Activated gamma-delta T cell treated with anti-CD3 and anti-CD28 coated beads, Interleukin-2, amount 50 U/mL, for 16 hours (primary cell): Measurements from ENCODE around the gene MRPL40.
A peak's percentile ranks its signal among the peaks of the same experiment; 100 is the strongest.
"Not testable (repeated sequence)": the region's sequence is repeated elsewhere in the genome, so short reads cannot be mapped to it uniquely, and the experiment has no call there.

Source experiments
- DNase-seq: peaks from one replicate; pipeline ENCODE4 v3.0.0-alpha.2; 2020; ENCODE audit warnings: low read depth

The MRPL40 gene

DNA sequence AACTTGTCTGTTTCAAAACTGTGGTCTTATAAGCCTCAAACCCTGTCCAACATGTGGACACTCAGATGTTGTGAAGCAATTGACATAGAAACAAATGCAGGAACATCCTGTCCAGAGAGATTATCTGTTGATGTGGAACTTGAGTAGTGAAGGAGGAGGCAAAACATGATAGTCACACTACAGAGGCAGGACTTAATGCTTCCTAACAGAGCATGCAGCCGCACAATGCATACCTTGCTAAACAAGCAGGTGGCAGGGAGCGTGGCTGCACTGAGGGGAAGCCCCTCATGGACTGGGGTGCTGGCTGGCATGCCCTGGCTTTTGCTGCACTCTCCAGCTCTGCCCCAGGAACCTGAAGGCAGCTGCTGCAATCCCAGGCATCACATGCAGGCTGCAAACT, 9.8 kb downstream of the MRPL40 start:
- no peak for DNase-seq

- no peak for DNase-seq
Observed at GRCh38 chr22:19443544-19444211, 11.3 kb downstream of the MRPL40 start.

GRCh38 chr22:19445279-19445982, 13.1 kb downstream of the MRPL40 start:
- not testable (repeated sequence) for DNase-seq

GRCh38 chr22:19446603-19447329, 14.4 kb downstream of the MRPL40 start:
- no peak for DNase-seq

DNA sequence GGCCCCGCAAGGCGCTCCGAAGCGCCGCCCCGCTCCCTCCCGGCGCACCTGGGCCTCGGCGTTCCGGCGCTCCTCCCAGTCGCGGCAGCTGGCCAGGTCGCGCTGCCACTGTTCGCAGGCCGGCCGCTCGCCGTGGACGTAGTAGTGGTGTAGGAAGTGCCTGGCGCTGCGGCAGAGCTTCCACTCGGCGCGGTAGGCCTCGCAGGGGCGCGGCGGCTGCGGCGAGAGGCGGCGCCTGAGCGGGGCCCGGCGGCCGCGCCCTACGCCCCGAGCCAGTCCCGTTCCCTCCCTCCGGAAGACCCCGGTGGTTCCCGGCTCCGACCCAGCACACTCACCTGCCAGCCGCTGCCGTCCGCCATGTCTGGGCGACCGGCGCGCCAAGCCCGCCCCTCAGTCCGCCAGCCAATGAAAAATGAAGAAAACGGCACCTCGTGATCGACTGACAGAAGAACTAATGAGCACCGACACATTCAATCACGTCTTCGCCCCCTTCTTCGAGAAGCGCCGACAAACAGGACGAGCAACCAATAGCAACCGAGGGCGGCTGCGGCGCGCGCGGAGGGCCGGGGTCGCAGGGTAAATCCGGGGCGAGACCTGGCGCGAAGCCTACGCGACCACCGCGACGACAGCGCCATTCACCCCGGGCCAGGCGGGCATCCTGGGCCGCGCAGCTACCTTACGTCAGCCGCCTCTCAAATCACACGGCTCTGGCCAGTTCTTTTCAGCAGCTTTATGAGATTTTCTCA, 15.2 kb downstream of the MRPL40 start, which contains the start of gene C22orf39:
Gene C22orf39 (minus strand): TSS at position 382 of the 746 bp plus-strand sequence. CDS start 23 bp downstream, at position 359.
- peak; percentile 81 for DNase-seq

- no peak for DNase-seq
Observed at GRCh38 chr22:19448076-19448607, 15.8 kb downstream of the MRPL40 start.

GRCh38 chr22:19448739-19449421, 16.5 kb downstream of the MRPL40 start:
- DNase-seq, result no peak

- DNase-seq, result no peak
Observed at GRCh38 chr22:19449422-19449767, 17.1 kb downstream of the MRPL40 start.

GRCh38 chr22:19450363-19451175, 18.2 kb downstream of the MRPL40 start:
- DNase-seq, result no peak

- no peak for DNase-seq
Observed at GRCh38 chr22:19451570-19451969, 19.2 kb downstream of the MRPL40 start.

GRCh38 chr22:19453718-19454117, 21.4 kb downstream of the MRPL40 start:
- no peak for DNase-seq

- no peak for DNase-seq
Observed at GRCh38 chr22:19454156-19454555, 21.8 kb downstream of the MRPL40 start.

DNA sequence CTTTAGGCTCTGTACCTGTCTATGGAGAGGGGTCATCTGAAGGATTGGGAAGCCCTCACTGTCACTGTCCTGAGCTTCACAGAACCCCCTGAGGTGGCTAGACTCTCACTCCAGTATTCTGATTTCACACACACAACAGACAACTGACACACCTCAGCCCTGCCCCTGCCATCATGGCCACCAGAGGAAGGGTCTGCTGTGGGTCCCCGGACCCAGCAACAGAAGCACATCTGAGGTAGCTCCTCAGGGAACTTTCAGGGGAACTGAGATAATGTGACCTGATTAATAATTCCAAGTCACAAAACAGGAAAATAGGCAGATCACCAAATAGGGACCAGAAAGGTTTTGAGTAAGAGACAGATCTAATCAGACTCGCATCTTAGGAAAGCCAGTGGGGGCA, 22.7 kb downstream of the MRPL40 start:
- DNase-seq, result no peak

GRCh38 chr22:19455585-19456370, 23.4 kb downstream of the MRPL40 start:
- no peak for DNase-seq

GRCh38 chr22:19456541-19456940, 24.2 kb downstream of the MRPL40 start:
- DNase-seq, result no peak

DNA sequence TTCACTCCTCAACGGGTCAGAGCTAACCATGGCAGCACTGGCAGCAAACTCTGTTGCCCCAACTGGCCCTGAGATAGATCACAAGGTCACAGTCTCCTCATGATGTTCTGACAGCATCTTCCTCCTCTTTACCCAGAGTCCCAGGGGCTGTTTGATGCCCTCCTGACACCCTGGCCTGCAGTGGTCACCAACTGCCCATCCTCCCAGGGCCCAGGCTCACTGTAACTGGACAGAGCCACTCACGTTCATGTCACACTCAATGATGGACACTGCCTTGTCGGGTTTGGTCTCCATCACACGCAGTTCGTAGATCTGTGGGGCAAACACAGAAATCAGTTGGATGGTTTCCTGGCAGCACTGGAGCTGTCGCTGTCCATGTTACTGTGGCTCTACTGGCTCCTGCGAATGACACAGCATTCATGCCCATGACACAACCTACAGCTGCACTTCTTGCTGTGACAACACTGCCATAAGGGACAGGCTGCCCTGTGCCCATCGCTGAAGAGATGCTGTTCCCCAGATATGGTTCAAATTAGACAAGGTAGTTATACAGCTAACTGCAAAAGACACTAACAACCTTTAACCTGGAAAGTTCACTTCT, 25.6 kb downstream of the MRPL40 start:
- DNase-seq, result no peak

- DNase-seq, result no peak
Observed at GRCh38 chr22:19460036-19460435, 27.7 kb downstream of the MRPL40 start.

DNA sequence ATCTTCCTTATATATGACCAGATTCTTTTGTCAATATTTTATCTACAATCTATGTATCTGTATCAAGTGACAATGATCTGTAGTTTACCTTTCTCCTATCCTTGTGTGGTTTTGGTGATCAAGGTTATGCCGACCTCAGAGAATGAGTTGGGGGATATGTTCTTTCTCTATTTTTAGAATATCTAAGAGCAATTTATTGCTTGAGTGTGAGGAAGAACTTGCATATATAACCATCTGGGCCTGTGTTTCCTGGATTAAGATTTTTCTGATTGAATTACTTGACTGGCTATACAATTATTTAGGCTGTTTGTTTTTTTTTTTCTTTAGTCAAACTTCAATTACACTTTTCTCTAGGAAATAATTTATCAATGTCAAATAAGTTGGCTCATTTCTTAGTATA, 29.2 kb downstream of the MRPL40 start:
- no peak for DNase-seq

DNA sequence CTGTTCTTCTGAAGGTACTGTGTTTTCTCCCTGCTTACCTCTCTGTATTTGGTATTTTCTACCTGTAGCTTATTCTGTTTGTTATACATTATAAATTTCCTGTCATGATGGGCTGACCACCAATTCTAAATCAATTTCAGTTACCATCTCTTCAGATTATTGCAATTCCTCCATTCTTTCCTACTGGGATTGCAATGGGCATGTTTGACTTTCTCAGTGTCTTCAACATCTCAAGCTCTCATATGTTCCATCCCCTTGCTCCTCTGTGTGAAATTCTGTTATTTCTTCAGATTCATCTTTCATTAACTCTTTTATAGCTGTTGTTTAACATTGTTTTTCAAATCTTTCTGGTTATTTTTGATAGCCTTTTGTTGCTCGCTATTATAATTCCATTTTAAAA, 30.7 kb downstream of the MRPL40 start:
- DNase-seq, result no peak
